ENCODE results near the gene KLHL3.

GRCh38 chr5:137580030-137580429 lies 155.9 kb downstream of the KLHL3 start:
- TF ChIP-seq POLR2A (IDR thresholded peaks at IDR 0.05) (no peak), CTCF (IDR thresholded peaks at IDR 0.05) (no peak)
